HL-60 (cell line): ENCODE results near the gene SLC6A20.

Source experiments
- DNase-seq, 2 experiments: peaks; one replicate each; pipeline ENCODE4 v3.0.0-alpha.2; 2010 to 2020; ENCODE audit warnings: low read depth in 1 of 2, low spot score in 1 of 2
- H3K27ac ChIP-seq: fragments of 250-450 bp; sonication (Bioruptor Pico); replicated peaks from 2 replicates; pipeline ENCODE4 v1.5.1; 2020; ENCODE audit warnings: mild to moderate bottlenecking, moderate library complexity
- H3K27me3 ChIP-seq: fragments of 250-450 bp; sonication (Bioruptor Pico); 2 replicates; pipeline ENCODE4 v1.5.1; 2021; ENCODE audit warnings: mild to moderate bottlenecking, moderate library complexity; ENCODE audit not compliant: insufficient read depth, poor library complexity, severe bottlenecking
- H3K4me3 ChIP-seq: replicated peaks from 2 replicates; pipeline ENCODE4 v1.5.1; 2011; ENCODE audit warnings: mild to moderate bottlenecking, control low read depth, low read length; ENCODE audit not compliant: insufficient read depth
- GABPA ChIP-seq: IDR thresholded peaks from 2 replicates; pipeline ENCODE4 v1.6.1; 2012; ENCODE audit warnings: low read depth
- POLR2AphosphoS5 ChIP-seq: IDR thresholded peaks from 2 replicates; pipeline ENCODE4 v1.6.1; 2012; ENCODE audit warnings: low read depth
- SPI1 ChIP-seq: IDR thresholded peaks from 2 replicates; pipeline ENCODE4 v1.6.1; 2012; ENCODE audit warnings: low read depth, mild to moderate bottlenecking, borderline replicate concordance
- TF ChIP-seq, protein P1 (sequence below): IDR thresholded peaks from one replicate; pipeline ENCODE4 v1.5.1; 2011; ENCODE audit warnings: low read length, control low read depth, inconsistent platforms; ENCODE audit not compliant: insufficient read depth
- TF ChIP-seq, protein P2 (sequence below): IDR thresholded peaks from 2 replicates; pipeline ENCODE4 v1.6.1; 2012; ENCODE audit warnings: low read depth; ENCODE audit not compliant: insufficient replicate concordance

Gene SLC6A20

DNA sequence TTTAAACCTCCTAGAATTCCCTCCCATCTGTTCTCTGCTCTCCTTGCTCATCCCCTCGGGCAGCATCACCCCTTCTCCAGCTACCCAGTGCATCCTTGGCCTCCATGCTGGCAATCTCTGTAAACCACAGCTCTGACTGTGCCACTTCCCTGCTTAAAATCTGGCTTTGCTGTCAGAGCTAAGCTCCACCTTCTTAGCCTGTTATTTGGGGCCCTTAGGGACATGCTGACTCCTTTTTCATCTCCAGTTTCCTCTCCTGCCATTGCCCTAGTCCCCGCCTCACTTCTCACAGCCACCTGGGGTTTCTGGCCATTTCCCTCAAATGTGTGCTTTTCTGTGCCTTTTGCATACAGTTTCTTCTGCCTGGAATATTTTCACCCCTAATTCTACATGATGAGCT, 5.7 kb downstream of the SLC6A20 start:
- no peak for TF ChIP-seq POLR2AphosphoS5
- TF ChIP-seq, protein P1, sequence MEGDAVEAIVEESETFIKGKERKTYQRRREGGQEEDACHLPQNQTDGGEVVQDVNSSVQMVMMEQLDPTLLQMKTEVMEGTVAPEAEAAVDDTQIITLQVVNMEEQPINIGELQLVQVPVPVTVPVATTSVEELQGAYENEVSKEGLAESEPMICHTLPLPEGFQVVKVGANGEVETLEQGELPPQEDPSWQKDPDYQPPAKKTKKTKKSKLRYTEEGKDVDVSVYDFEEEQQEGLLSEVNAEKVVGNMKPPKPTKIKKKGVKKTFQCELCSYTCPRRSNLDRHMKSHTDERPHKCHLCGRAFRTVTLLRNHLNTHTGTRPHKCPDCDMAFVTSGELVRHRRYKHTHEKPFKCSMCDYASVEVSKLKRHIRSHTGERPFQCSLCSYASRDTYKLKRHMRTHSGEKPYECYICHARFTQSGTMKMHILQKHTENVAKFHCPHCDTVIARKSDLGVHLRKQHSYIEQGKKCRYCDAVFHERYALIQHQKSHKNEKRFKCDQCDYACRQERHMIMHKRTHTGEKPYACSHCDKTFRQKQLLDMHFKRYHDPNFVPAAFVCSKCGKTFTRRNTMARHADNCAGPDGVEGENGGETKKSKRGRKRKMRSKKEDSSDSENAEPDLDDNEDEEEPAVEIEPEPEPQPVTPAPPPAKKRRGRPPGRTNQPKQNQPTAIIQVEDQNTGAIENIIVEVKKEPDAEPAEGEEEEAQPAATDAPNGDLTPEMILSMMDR: no peak
- no peak for TF ChIP-seq SPI1
- TF ChIP-seq, protein P2, sequence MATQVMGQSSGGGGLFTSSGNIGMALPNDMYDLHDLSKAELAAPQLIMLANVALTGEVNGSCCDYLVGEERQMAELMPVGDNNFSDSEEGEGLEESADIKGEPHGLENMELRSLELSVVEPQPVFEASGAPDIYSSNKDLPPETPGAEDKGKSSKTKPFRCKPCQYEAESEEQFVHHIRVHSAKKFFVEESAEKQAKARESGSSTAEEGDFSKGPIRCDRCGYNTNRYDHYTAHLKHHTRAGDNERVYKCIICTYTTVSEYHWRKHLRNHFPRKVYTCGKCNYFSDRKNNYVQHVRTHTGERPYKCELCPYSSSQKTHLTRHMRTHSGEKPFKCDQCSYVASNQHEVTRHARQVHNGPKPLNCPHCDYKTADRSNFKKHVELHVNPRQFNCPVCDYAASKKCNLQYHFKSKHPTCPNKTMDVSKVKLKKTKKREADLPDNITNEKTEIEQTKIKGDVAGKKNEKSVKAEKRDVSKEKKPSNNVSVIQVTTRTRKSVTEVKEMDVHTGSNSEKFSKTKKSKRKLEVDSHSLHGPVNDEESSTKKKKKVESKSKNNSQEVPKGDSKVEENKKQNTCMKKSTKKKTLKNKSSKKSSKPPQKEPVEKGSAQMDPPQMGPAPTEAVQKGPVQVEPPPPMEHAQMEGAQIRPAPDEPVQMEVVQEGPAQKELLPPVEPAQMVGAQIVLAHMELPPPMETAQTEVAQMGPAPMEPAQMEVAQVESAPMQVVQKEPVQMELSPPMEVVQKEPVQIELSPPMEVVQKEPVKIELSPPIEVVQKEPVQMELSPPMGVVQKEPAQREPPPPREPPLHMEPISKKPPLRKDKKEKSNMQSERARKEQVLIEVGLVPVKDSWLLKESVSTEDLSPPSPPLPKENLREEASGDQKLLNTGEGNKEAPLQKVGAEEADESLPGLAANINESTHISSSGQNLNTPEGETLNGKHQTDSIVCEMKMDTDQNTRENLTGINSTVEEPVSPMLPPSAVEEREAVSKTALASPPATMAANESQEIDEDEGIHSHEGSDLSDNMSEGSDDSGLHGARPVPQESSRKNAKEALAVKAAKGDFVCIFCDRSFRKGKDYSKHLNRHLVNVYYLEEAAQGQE: no peak
- no peak for TF ChIP-seq GABPA
- no peak for DNase-seq
- H3K27ac ChIP-seq: no peak overlapping the region
- H3K27me3 ChIP-seq: peaks cover 13% of the 10 kb centered on the region
- H3K4me3 ChIP-seq: no peak overlapping the region

DNA sequence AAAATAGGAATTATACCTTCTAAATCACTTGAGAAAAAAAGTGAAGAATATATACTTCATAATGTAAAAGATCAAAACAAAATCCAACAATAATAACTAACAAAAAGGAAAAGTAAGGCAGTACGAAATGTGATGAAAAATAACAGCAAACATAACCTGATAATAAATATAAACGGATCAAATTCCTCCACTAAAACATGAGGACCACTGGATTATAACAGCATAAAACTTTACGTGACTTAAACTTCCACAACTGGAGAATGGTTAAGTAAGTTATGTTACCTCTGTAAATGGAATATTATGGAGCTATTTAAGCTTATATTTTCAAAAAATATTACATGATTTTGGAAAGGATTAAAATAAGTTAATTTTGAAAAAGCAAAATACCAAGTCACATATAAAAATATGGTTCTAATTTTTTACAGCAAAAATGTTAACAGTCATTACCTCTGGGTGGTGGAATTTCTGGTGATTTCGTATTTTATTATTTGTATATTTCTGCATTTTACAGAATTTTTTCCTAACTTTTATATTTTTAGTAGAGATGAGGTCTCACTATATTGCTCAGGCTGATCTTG, 7.0 kb downstream of the SLC6A20 start:
- DNase-seq: no peak
- H3K27ac ChIP-seq: no peak overlapping the region
- peaks cover 2% of the 10 kb centered on the region for H3K27me3 ChIP-seq
- TF ChIP-seq, protein P1: no peak
- no peak for TF ChIP-seq SPI1
- TF ChIP-seq, protein P2: no peak
- TF ChIP-seq POLR2AphosphoS5: no peak
- no peak for TF ChIP-seq GABPA
- no peak overlapping the region for H3K4me3 ChIP-seq

DNA sequence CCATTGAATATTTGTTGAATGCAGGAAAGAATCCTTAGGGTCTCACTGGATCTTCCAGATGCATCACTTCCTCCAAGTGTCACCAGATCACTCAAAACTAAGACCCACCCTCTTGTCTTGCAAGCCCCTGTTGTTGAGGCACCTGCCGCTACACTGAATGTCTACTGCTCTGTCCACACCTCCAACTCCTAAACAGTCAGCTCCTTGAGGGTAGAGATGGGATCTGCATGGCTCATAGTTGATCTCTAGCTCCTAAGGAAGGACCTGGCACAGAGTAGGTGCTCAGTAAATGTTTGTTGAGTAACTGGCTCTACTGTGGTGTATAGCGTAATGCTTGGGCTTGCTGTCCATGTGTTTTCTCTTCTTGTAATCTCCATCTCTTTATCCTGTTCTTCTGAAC, 8.8 kb downstream of the SLC6A20 start:
- Histone ChIP-seq H3K27me3 (no peaks in the 10 kb centered on the region), H3K4me3 (no peak overlapping the region), H3K27ac (no peak overlapping the region)
- no peak for DNase-seq
- TF ChIP-seq POLR2AphosphoS5: no peak
- TF ChIP-seq, protein P1: no peak
- no peak for TF ChIP-seq GABPA
- TF ChIP-seq, protein P2: no peak
- no peak for TF ChIP-seq SPI1
